Left colon (tissue), 2 donors: Measurements from ENCODE around the gene ITIH5. TPM values are rescaled to one million over a fixed set of nuclear protein-coding genes. Genes with fewer than 3 reads are reported as not detected.

Experiments used
- ATAC-seq: fragments of 200-7000 bp; cut with Tn5 transposase; one replicate; pipeline ENCODE4 v1.9.1; 2020; ENCODE audit warnings: mild to moderate bottlenecking, moderate library complexity
- DNase-seq, 2 donors: peaks; one replicate each; pipeline ENCODE4 v3.0.0-alpha.2; 2020
- intact Hi-C, 2 donors: fragments of 100-400 bp; cut with DNase I in 1 of 2; cut with micrococcal nuclease in 1 of 2; formaldehyde crosslinking; loops; one replicate each; pipeline versions ENCODE4 v1.11.2 to v1.14.0; 2022; cut with DNase I, micrococcal nuclease
- total RNA-seq, 2 donors: library from RNA; stranded (reverse); fragmentation: NEBNext Ultra II Directional; extraction: Animal tissue kit (Norgen Biotek cat#: 25700); gene quantifications; one replicate each; pipeline ENCODE4 v1.2.1, GENCODE V29; 2021
- donor health status: DM: no; HTN: no; CAD: no.
- donor health status: DM: yes; HTN: yes; CAD: no.

ITIH5 gene
- total RNA-seq, 2 donors from 2014 or later: 2.8 to 14.2 TPM

- no peak for DNase-seq
- ATAC-seq: no peak
- intact Hi-C loops: no loop called here
Observed at GRCh38 chr10:7596356-7596755, 70.4 kb downstream of the ITIH5 start.

- ATAC-seq: no peak
Observed at GRCh38 chr10:7593905-7594304, 72.9 kb downstream of the ITIH5 start.

GRCh38 chr10:7593063-7593462 lies 73.7 kb downstream of the ITIH5 start:
- ATAC-seq: peak; percentile 30
- peak; percentile 24 to 76 for DNase-seq
- intact Hi-C loops: no loop called here

More at GRCh38 chr10:7593905-7594304, 72.9 kb downstream of the ITIH5 start:
- no peak for DNase-seq
- intact Hi-C loops: no loop called here

- intact Hi-C loops: no loop called here
- DNase-seq: no peak
- ATAC-seq: no peak
Observed at GRCh38 chr10:7592627-7593026, 74.1 kb downstream of the ITIH5 start.

- ATAC-seq (no peak), DNase-seq (no peak)
- intact Hi-C loops: no loop called here
Observed at GRCh38 chr10:7590271-7590670, 76.5 kb downstream of the ITIH5 start.

GRCh38 chr10:7589748-7590147 lies 77.0 kb downstream of the ITIH5 start:
- DNase-seq (no peak), ATAC-seq (no peak)
- intact Hi-C loops: no loop called here

GRCh38 chr10:7587865-7588188 lies 78.9 kb downstream of the ITIH5 start:
- no peak for DNase-seq
- intact Hi-C loops: no loop called here

GRCh38 chr10:7587168-7587864 lies 79.5 kb downstream of the ITIH5 start:
- intact Hi-C loops: no loop called here
- no peak for DNase-seq

More at GRCh38 chr10:7587865-7588188, 78.9 kb downstream of the ITIH5 start:
- no peak for ATAC-seq

GRCh38 chr10:7585228-7585627 lies 81.5 kb downstream of the ITIH5 start:
- no peak for DNase-seq
- intact Hi-C loops: no loop called here
- no peak for ATAC-seq

More at GRCh38 chr10:7587168-7587864, 79.5 kb downstream of the ITIH5 start:
- ATAC-seq: no peak

- intact Hi-C loops: no loop called here
- no peak for ATAC-seq
- no peak for DNase-seq
Observed at GRCh38 chr10:7583626-7584025, 83.1 kb downstream of the ITIH5 start.

- ATAC-seq (no peak), DNase-seq (no peak)
- intact Hi-C loops: no loop called here
Observed at GRCh38 chr10:7580520-7580919, 86.2 kb downstream of the ITIH5 start.

- intact Hi-C loops: no loop called here
- ATAC-seq (no peak), DNase-seq (no peak)
Observed at GRCh38 chr10:7579681-7580080, 87.1 kb downstream of the ITIH5 start.

GRCh38 chr10:7577579-7577978 lies 89.2 kb downstream of the ITIH5 start:
- ATAC-seq (no peak), DNase-seq (no peak)
- intact Hi-C loops: no loop called here

GRCh38 chr10:7577176-7577575 lies 89.6 kb downstream of the ITIH5 start:
- ATAC-seq (no peak), DNase-seq (no peak)
- intact Hi-C loops: no loop called here

GRCh38 chr10:7576340-7576739 lies 90.4 kb downstream of the ITIH5 start:
- DNase-seq (no peak), ATAC-seq (no peak)
- intact Hi-C loops: no loop called here

GRCh38 chr10:7572391-7572790 lies 94.4 kb downstream of the ITIH5 start:
- DNase-seq (peak in 1 of 2 donors; percentile 46), ATAC-seq (no peak)
- intact Hi-C loops: no loop called here

- DNase-seq: no peak
- intact Hi-C loops: no loop called here
- no peak for ATAC-seq
Observed at GRCh38 chr10:7571981-7572380, 94.8 kb downstream of the ITIH5 start.

GRCh38 chr10:7567911-7568620 lies 98.7 kb downstream of the ITIH5 start:
- ATAC-seq (no peak), DNase-seq (no peak)
- intact Hi-C loops: no loop called here

- DNase-seq (no peak), ATAC-seq (no peak)
- intact Hi-C loops: no loop called here
Observed at GRCh38 chr10:7566891-7567290, 99.9 kb downstream of the ITIH5 start.

GRCh38 chr10:7565871-7566270 lies 100.9 kb downstream of the ITIH5 start:
- intact Hi-C loops: no loop called here
- DNase-seq: no peak
- ATAC-seq: no peak

GRCh38 chr10:7563770-7564169 lies 103.0 kb downstream of the ITIH5 start:
- intact Hi-C loops: no loop called here
- ATAC-seq (no peak), DNase-seq (no peak)
